Measurements from ENCODE around the gene BATF3.
"Not testable (repeated sequence)": the region's sequence is repeated elsewhere in the genome, so short reads cannot be mapped to it uniquely, and the experiment has no call there.

BATF3 gene

GRCh38 chr1:212664409-212665199 lies 35.0 kb downstream of the BATF3 start:
- no peak for DNase-seq (ENCODE audit: low read depth in 1 of 2, low spot score in 1 of 2)

- DNase-seq (ENCODE audit: low read depth in 1 of 2, low spot score in 1 of 2), result not testable (repeated sequence)
Measured at GRCh38 chr1:212658250-212658649, 41.4 kb downstream of the BATF3 start.

- DNase-seq (ENCODE audit: low read depth in 1 of 2, low spot score in 1 of 2), result no peak
Measured at GRCh38 chr1:212656730-212657129, 42.9 kb downstream of the BATF3 start.

- no peak for DNase-seq (ENCODE audit: low read depth in 1 of 2, low spot score in 1 of 2)
Measured at GRCh38 chr1:212655668-212656440, 43.8 kb downstream of the BATF3 start.

GRCh38 chr1:212652609-212653008 lies 47.0 kb downstream of the BATF3 start:
- DNase-seq (ENCODE audit: low read depth in 1 of 2, low spot score in 1 of 2), result no peak

- DNase-seq (ENCODE audit: low read depth in 1 of 2, low spot score in 1 of 2), result no peak
Measured at GRCh38 chr1:212651977-212652376, 47.7 kb downstream of the BATF3 start.

GRCh38 chr1:212651521-212651920 lies 48.1 kb downstream of the BATF3 start:
- no peak for DNase-seq (ENCODE audit: low read depth in 1 of 2, low spot score in 1 of 2)

- DNase-seq (ENCODE audit: low read depth in 1 of 2, low spot score in 1 of 2), result no peak
Measured at GRCh38 chr1:212650228-212650627, 49.4 kb downstream of the BATF3 start.

- DNase-seq (ENCODE audit: low read depth in 1 of 2, low spot score in 1 of 2), result no peak
Measured at GRCh38 chr1:212649020-212649419, 50.6 kb downstream of the BATF3 start.

- no peak for DNase-seq (ENCODE audit: low read depth in 1 of 2, low spot score in 1 of 2)
Measured at GRCh38 chr1:212648431-212648830, 51.2 kb downstream of the BATF3 start.

GRCh38 chr1:212647004-212647403 lies 52.6 kb downstream of the BATF3 start:
- DNase-seq (ENCODE audit: low read depth in 1 of 2, low spot score in 1 of 2), result no peak

- no peak for DNase-seq (ENCODE audit: low read depth in 1 of 2, low spot score in 1 of 2)
Measured at GRCh38 chr1:212646588-212646987, 53.1 kb downstream of the BATF3 start.

- DNase-seq (ENCODE audit: low read depth in 1 of 2, low spot score in 1 of 2), result no peak
Measured at GRCh38 chr1:212645546-212646543, 53.8 kb downstream of the BATF3 start.

- no peak for DNase-seq (ENCODE audit: low read depth in 1 of 2, low spot score in 1 of 2)
Measured at GRCh38 chr1:212644866-212645545, 54.6 kb downstream of the BATF3 start.

GRCh38 chr1:212643877-212644276 lies 55.8 kb downstream of the BATF3 start:
- no peak for DNase-seq (ENCODE audit: low read depth in 1 of 2, low spot score in 1 of 2)

GRCh38 chr1:212641956-212642355 lies 57.7 kb downstream of the BATF3 start:
- DNase-seq (ENCODE audit: low read depth in 1 of 2, low spot score in 1 of 2), result no peak

GRCh38 chr1:212640223-212640878 lies 59.3 kb downstream of the BATF3 start:
- no peak for DNase-seq (ENCODE audit: low read depth in 1 of 2, low spot score in 1 of 2)

- DNase-seq (ENCODE audit: low read depth in 1 of 2, low spot score in 1 of 2), result not testable (repeated sequence)
Measured at GRCh38 chr1:212639524-212639923, 60.1 kb downstream of the BATF3 start.

GRCh38 chr1:212638492-212639151 lies 61.0 kb downstream of the BATF3 start:
- no peak for DNase-seq (ENCODE audit: low read depth in 1 of 2, low spot score in 1 of 2)

- DNase-seq (ENCODE audit: low read depth in 1 of 2, low spot score in 1 of 2), result no peak
Measured at GRCh38 chr1:212637902-212638301, 61.7 kb downstream of the BATF3 start.
